ENCODE measurements around the gene RARB. TPM values are rescaled to one million over a fixed set of nuclear protein-coding genes. Genes with fewer than 3 reads are reported as not detected.
A peak's percentile ranks its signal among the peaks of the same experiment; 100 is the strongest.

The RARB gene
- total RNA-seq, 4 donors from 2014 or later = 13.1 to 45.8 (median 25.3) TPM

- ATAC-seq = no peak
- Histone ChIP-seq H3K36me3 (peaks cover 0 to 13% of the 10 kb centered on the region in 2 donors), H3K9me3 (no peaks in the 10 kb centered on the region), H3K4me3 (no peak overlapping the region), H3K27me3 (no peaks in the 10 kb centered on the region), H3K27ac (no peak overlapping the region), H3K4me1 (peaks cover 0 to 31% (median 4%) of the 10 kb centered on the region in 3 donors)
- TF ChIP-seq EP300 (IDR thresholded peaks at IDR 0.05) = no peak
- no peak for TF ChIP-seq CTCF (IDR thresholded peaks at IDR 0.05)
- TF ChIP-seq POLR2A (IDR thresholded peaks at IDR 0.05) = no peak
- TF ChIP-seq POLR2AphosphoS5 (IDR thresholded peaks at IDR 0.05) = no peak
- 94 to 100% methylated on average over 3 to 6 of the region's 7 CpGs for WGBS, 2 donors (ENCODE audit: low coverage in 1 of 2)
Measured at GRCh38 chr3:25565807-25566206, 137.7 kb downstream of the RARB start.

DNA sequence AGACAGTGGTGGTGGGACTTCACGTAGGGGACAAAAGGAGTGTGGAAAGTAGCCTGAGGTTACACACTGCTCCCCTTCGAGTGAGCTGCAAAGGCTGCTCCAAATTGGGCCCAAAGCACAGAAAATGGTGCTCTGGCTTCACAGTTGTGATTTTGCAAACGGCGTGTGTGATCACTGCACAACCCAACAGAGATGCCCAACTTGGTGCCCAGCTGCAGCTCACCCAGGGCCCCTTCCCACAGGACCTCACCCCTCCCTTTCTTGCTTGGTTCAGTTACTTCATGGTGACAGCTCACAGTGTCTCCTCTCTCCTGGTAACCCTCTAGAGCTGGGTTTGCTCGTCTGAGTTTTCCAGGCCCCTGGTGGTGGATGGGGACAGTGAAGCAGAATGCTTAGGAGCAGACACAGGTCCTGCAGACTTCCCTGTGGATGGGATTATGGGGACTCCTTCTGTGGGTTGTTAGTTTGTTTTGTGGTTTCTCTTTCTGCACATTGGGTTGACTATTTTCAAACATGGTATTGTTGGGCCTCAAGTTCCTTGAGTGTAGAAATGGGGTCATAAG, 138.4 kb downstream of the RARB start:
- no peak overlapping the region for H3K27ac ChIP-seq
- H3K36me3 ChIP-seq = peaks cover 0 to 19% of the 10 kb centered on the region in 2 donors
- no peaks in the 10 kb centered on the region for H3K27me3 ChIP-seq
- H3K4me3 ChIP-seq = no peak overlapping the region
- ATAC-seq = no peak
- TF ChIP-seq POLR2AphosphoS5 (IDR thresholded peaks at IDR 0.05) = no peak
- no peak for TF ChIP-seq POLR2A (IDR thresholded peaks at IDR 0.05)
- H3K4me1 ChIP-seq = peaks cover 0 to 27% (median 4%) of the 10 kb centered on the region in 3 donors
- no peaks in the 10 kb centered on the region for H3K9me3 ChIP-seq
- 92 to 95% methylated on average over 4 of the region's 5 CpGs for WGBS, 2 donors (ENCODE audit: low coverage in 1 of 2)

DNA sequence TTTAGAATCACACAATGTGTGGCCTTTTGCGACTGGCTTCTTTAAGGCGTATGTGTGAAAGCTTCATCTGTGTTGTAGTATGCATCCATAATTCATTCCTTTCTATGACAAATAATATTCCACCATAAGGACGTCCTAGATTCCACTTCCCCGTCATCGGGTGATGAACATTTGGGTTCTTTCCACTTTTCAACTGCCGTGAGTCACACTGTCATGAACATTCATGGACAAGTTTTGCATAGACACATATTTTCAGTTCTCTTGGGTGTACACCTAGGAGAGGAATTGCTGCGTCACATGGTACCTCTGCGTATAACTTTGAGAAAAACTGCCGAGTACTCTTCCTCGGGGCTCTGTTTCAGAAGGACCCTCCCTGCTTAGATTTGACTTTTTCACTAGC, 139.3 kb downstream of the RARB start:
- ATAC-seq = no peak
- Histone ChIP-seq H3K4me3 (no peak overlapping the region), H3K27me3 (no peaks in the 10 kb centered on the region), H3K9me3 (no peaks in the 10 kb centered on the region), H3K27ac (peak overlapping the region in 1 of 4 donors; percentile 62), H3K4me1 (peaks cover 0 to 22% (median 4%) of the 10 kb centered on the region in 3 donors), H3K36me3 (peaks cover 0 to 24% of the 10 kb centered on the region in 2 donors)
- TF ChIP-seq EP300 (IDR thresholded peaks at IDR 0.05) = no peak
- no peak for TF ChIP-seq POLR2A (IDR thresholded peaks at IDR 0.05)
- TF ChIP-seq CTCF (IDR thresholded peaks at IDR 0.05) = no peak
- TF ChIP-seq POLR2AphosphoS5 (IDR thresholded peaks at IDR 0.05) = no peak
- WGBS, 2 donors (ENCODE audit: low coverage in 1 of 2) = 87 to 89% methylated on average over 5 to 10 of the region's 10 CpGs

DNA sequence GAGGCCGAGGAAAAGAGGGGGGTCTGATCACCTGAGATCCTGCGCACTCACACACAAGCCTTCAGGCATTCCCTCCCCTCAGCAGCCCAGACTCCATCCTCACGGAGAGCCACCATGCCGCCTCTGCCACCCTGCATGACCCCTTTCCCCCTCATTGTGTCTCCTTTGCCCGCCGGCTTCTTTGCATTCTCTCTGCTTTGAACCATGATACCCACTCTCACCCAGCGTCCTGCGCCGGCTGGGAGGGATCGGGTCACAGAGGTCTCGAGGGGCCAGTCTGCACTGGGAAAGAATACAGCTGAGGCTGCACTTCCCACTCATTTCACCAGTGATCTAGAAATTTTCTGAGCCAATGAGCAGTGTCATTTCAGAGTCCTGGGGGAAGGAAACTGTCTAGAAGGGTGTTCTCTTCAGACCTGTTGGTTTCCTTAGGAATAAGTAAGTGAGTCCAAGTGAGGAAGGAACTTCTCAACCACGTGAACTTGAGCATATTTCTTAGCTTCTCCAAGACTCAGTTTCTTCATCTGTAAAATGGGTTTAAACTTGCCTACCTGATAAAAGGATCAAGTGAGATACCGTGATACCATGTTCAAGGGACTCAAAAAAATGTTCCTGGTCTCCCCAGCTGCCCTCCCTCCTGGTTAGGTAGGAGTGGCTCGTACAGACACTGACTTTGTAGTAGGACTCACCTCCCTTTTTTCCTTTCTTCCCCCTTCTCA, 139.9 kb downstream of the RARB start:
- peaks cover 0 to 24% of the 10 kb centered on the region in 2 donors for H3K36me3 ChIP-seq
- 82 to 93% methylated on average over 3 to 8 of the region's 14 CpGs for WGBS, 2 donors (ENCODE audit: low coverage in 1 of 2)
- H3K27ac ChIP-seq = peak overlapping the region in 1 of 4 donors; percentile 62
- H3K27me3 ChIP-seq = no peaks in the 10 kb centered on the region
- TF ChIP-seq POLR2AphosphoS5 (IDR thresholded peaks at IDR 0.05) (no peak), EP300 (IDR thresholded peaks at IDR 0.05) (no peak), POLR2A (IDR thresholded peaks at IDR 0.05) (no peak), CTCF (IDR thresholded peaks at IDR 0.05) (no peak)
- ATAC-seq = no peak
- peaks cover 0 to 26% (median 4%) of the 10 kb centered on the region in 3 donors for H3K4me1 ChIP-seq
- no peaks in the 10 kb centered on the region for H3K9me3 ChIP-seq
- H3K4me3 ChIP-seq = no peak overlapping the region

DNA sequence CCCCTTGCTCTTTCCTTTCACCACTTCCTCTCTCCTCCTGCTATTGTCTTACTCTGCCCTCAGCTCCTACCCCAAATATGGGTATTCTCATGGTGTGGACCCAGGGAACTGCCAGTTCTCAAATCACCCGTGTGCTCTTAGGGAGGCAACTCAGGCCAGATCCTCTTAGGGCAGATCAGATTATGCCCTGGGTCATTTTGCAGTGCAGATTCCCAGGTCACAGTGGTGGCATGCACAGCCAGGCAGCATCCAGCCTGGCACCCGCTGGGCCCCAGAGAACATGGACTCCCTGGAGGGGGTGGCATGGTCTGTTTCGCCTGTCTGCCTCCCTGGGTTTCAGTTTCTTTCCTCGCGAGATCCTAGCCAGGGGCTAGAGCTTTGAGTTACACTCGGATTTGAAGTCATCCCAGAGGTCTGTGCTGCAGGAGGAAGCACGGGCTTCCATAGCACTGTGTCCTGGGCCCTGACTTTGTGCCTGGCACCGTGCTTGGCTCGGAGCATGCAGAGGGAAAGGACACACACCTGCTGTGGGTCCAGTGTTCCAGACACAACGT, 140.5 kb downstream of the RARB start:
- H3K9me3 ChIP-seq = no peaks in the 10 kb centered on the region
- ATAC-seq = peak; percentile 29
- peaks cover 0 to 33% (median 10%) of the 10 kb centered on the region in 3 donors for H3K4me1 ChIP-seq
- H3K27ac ChIP-seq = peak overlapping the region in 2 of 4 donors; percentile 8 to 62
- H3K27me3 ChIP-seq = no peaks in the 10 kb centered on the region
- peaks cover 0 to 24% of the 10 kb centered on the region in 2 donors for H3K36me3 ChIP-seq
- 62 to 95% methylated on average over 2 to 4 of the region's 10 CpGs for WGBS, 2 donors (ENCODE audit: low coverage in 1 of 2)
- no peak overlapping the region for H3K4me3 ChIP-seq
- TF ChIP-seq CTCF (IDR thresholded peaks at IDR 0.05) (no peak), POLR2AphosphoS5 (IDR thresholded peaks at IDR 0.05) (no peak)
